NT2/D1 (cell line): ENCODE data around the gene ZNF385B.

Experiments used
- YY1 ChIP-seq: IDR thresholded peaks from 2 replicates; pipeline ENCODE4 v1.6.1; 2011; ENCODE audit not compliant: insufficient read length, insufficient read depth
- ZNF274 ChIP-seq: IDR thresholded peaks from 2 replicates; pipeline ENCODE4 v1.6.1; 2011; ENCODE audit warnings: mild to moderate bottlenecking, low read depth, low read length

GRCh38 chr2:179613299-179613651, 248.1 kb downstream of the ZNF385B start:
- TF ChIP-seq YY1, result no peak
- TF ChIP-seq ZNF274, result no peak
